Fibroblast of villous mesenchyme (primary cell): Measurements from ENCODE around the gene PFKM. TPM values are rescaled to one million over a fixed set of nuclear protein-coding genes. Genes with fewer than 3 reads are reported as not detected.

Source experiments
- DNase-seq: peaks from one replicate; pipeline ENCODE4 v3.0.0-alpha.2; 2010; ENCODE audit warnings: low read depth
- H3K4me3 ChIP-seq: 2 replicates; pipeline ENCODE4 v1.5.1; 2011; ENCODE audit warnings: low read depth, mild to moderate bottlenecking, low read length
- CTCF ChIP-seq: IDR thresholded peaks from 2 replicates; pipeline ENCODE4 v1.5.1; 2012; ENCODE audit warnings: low read depth, mild to moderate bottlenecking, low read length; ENCODE audit not compliant: insufficient read depth
- small RNA-seq: library from RNA; depleted of rRNA; stranded (forward); fragments of <200 nt; gene quantifications from one replicate; pipeline ENCODE3, GENCODE V24; 2012
- total RNA-seq: library from RNA; depleted of rRNA; stranded (reverse); fragments of >200 nt; gene quantifications from 2 replicates; pipeline ENCODE4 v1.2.3, GENCODE V29; 2012

Gene PFKM
- total RNA-seq, 1 donor, result 83.8 TPM

GRCh38 chr12:48193623-48194022, 74.5 kb downstream of the PFKM start:
- DNase-seq, result no peak
- TF ChIP-seq CTCF, result no peak
- H3K4me3 ChIP-seq, result no peak overlapping the region

GRCh38 chr12:48194799-48195201, 75.6 kb downstream of the PFKM start:
- TF ChIP-seq CTCF, result no peak
- H3K4me3 ChIP-seq, result peak overlapping the region; percentile 2
- DNase-seq, result peak; percentile 89

Small RNA genes within 50 kb of the gene (small RNA-seq; reads per million reads assigned to genes)
- gene MIR6505 (2.4 reads per million, percentile 60 among the genes with 10 or more reads in this experiment), gene RNU6-1203P (not detected)

Other genes with a start within 250 kb of the PFKM start
- 8.2 and 18.4 TPM in 2 replicates for gene VDR, start 214.4 kb upstream of the PFKM start, total RNA-seq
- 60.2 and 100 TPM in 2 replicates for gene TMEM106C, start 155.8 kb upstream of the PFKM start, total RNA-seq
- gene COL2A1, start 114.9 kb upstream of the PFKM start, total RNA-seq, result under 0.01 TPM in 1 of 2 replicates, not detected in the other
- gene SENP1, start 13.3 kb upstream of the PFKM start, total RNA-seq, result 28.3 and 35.8 TPM in 2 replicates
- gene ASB8, start 38.2 kb downstream of the PFKM start, total RNA-seq, result 23.7 and 27.4 TPM in 2 replicates
- gene CCDC184, start 64.3 kb downstream of the PFKM start, total RNA-seq, result 0.32 and 0.43 TPM in 2 replicates
- not detected in 2 replicates for gene OR10AD1, start 83.9 kb downstream of the PFKM start, total RNA-seq
- 9.3 and 16.8 TPM in 2 replicates for gene ZNF641, start 231.6 kb downstream of the PFKM start, total RNA-seq